Keratinocyte (primary cell): ENCODE measurements around the gene DCST1. TPM values are rescaled to one million over a fixed set of nuclear protein-coding genes. Genes with fewer than 3 reads are reported as not detected.

ENCODE experiments used
- DNase-seq: peaks from one replicate; pipeline ENCODE4 v3.0.0-alpha.2; 2011; ENCODE audit warnings: low read depth, missing footprints, low spot score
- FAIRE-seq: peaks from 2 replicates; lab custom pipeline; 2011; peaks lifted over from hg19 to GRCh38; lab: Jason Lieb, UNC
- H2AFZ ChIP-seq: 2 replicates; pipeline ENCODE4 v1.6.0; 2012; ENCODE audit warnings: low read length, control low read depth, inconsistent platforms; ENCODE audit not compliant: control insufficient read depth
- H3K27ac ChIP-seq: 2 replicates; pipeline ENCODE4 v1.5.1; 2011; ENCODE audit warnings: low read length; ENCODE audit not compliant: control insufficient read depth, insufficient read depth
- H3K27me3 ChIP-seq: 3 replicates; pipeline ENCODE4 v1.6.0; 2011; ENCODE audit warnings: low read length; ENCODE audit not compliant: control insufficient read depth, insufficient read depth; ENCODE audit errors: extremely low read depth
- H3K36me3 ChIP-seq, 2 experiments: 2 replicates in 1 of 2; 3 replicates in 1 of 2; pipeline ENCODE4 v1.5.1; 2011; ENCODE audit warnings: low read length in 2 of 2, mild to moderate bottlenecking in 1 of 2; ENCODE audit not compliant: control insufficient read depth in 2 of 2, insufficient read depth in 2 of 2; ENCODE audit errors: extremely low read depth in 1 of 2
- H3K4me1 ChIP-seq: 3 replicates; pipeline ENCODE4 v1.5.1; 2011; ENCODE audit warnings: low read length; ENCODE audit not compliant: control insufficient read depth, insufficient read depth; ENCODE audit errors: extremely low read depth
- H3K4me2 ChIP-seq: 3 replicates; pipeline ENCODE4 v1.6.0; 2011; ENCODE audit warnings: low read depth, low read length; ENCODE audit not compliant: control insufficient read depth, insufficient read depth; ENCODE audit errors: extremely low read depth
- H3K4me3 ChIP-seq, 3 experiments: fragments of 200-600 bp in 1 of 3; sonication (generic) in 1 of 3; 2 replicates in 2 of 3; 3 replicates in 1 of 3; pipeline ENCODE4 v1.5.1; 2011 to 2016; ENCODE audit warnings: low read length in 3 of 3, mild to moderate bottlenecking in 3 of 3, control low read depth in 2 of 3, inconsistent platforms in 1 of 3, low read depth in 1 of 3, mixed read lengths in 1 of 3, mixed run types in 1 of 3, moderate library complexity in 1 of 3; ENCODE audit not compliant: control insufficient read depth in 2 of 3, insufficient read depth in 2 of 3; ENCODE audit errors: extremely low read depth in 1 of 3
- H3K79me2 ChIP-seq: 2 replicates; pipeline ENCODE4 v1.6.0; 2012; ENCODE audit warnings: low read length; ENCODE audit not compliant: control insufficient read depth, insufficient read depth
- H3K9ac ChIP-seq: 3 replicates; pipeline ENCODE4 v1.6.0; 2011; ENCODE audit warnings: low read length; ENCODE audit not compliant: control insufficient read depth, insufficient read depth; ENCODE audit errors: extremely low read depth
- H3K9me1 ChIP-seq: 3 replicates; pipeline ENCODE4 v1.6.0; 2011; ENCODE audit warnings: low read length; ENCODE audit not compliant: control insufficient read depth, insufficient read depth; ENCODE audit errors: extremely low read depth
- H3K9me3 ChIP-seq: 2 replicates; pipeline ENCODE4 v1.5.1; 2012; ENCODE audit warnings: low read depth, low read length; ENCODE audit not compliant: control insufficient read depth
- H4K20me1 ChIP-seq: 3 replicates; pipeline ENCODE4 v1.6.0; 2011; ENCODE audit warnings: low read length; ENCODE audit not compliant: control insufficient read depth, insufficient read depth; ENCODE audit errors: extremely low read depth
- EZH2 ChIP-seq: IDR thresholded peaks from one replicate; pipeline ENCODE4 v1.6.1; 2012; ENCODE audit warnings: inconsistent platforms, mild to moderate bottlenecking, low read length, moderate library complexity
- dilution Hi-C: fragments of 300-500 bp; cut with MboI; formaldehyde crosslinking; loops from one replicate; pipeline ENCODE4 v1.7.0; 2020; ENCODE audit warnings: low sequenced_read_pairs; ENCODE audit not compliant: extremely low pct_ligation_motif_present
- polyA plus RNA-seq, 5 experiments: library from polyadenylated mRNA; depleted of rRNA in 3 of 5; stranded (reverse) in 3 of 5; stranded (forward) in 1 of 5; unstranded in 1 of 5; fragments of >200 nt; gene quantifications; 1 replicate in 1 of 5; 2 replicates in 3 of 5; 3 replicates in 1 of 5; pipeline versions ENCODE4 v1.2.1 to v1.2.3, GENCODE V29; 2011 to 2012; ENCODE audit warnings: missing spikeins in 2 of 5, low read depth in 1 of 5, low replicate concordance in 1 of 5
- TF ChIP-seq, protein P1 (sequence below), 3 experiments: IDR thresholded peaks in 1 of 3; conservative IDR thresholded peaks in 1 of 3; optimal IDR thresholded peaks in 1 of 3; 2 replicates in 2 of 3; 3 replicates in 1 of 3; pipeline versions ENCODE3 to v1.5.1; 2011; ENCODE audit warnings: low read length in 3 of 3, mild to moderate bottlenecking in 3 of 3, moderate library complexity in 2 of 3, control low read depth in 1 of 3, inconsistent platforms in 1 of 3; ENCODE audit not compliant: insufficient read depth in 2 of 3; ENCODE audit errors: extremely low read depth in 1 of 3

Gene DCST1
- polyA plus RNA-seq, 1 donor (not counting 4 experiments of a cell fraction or from before 2014, with no cell fraction given), result not detected

DNA sequence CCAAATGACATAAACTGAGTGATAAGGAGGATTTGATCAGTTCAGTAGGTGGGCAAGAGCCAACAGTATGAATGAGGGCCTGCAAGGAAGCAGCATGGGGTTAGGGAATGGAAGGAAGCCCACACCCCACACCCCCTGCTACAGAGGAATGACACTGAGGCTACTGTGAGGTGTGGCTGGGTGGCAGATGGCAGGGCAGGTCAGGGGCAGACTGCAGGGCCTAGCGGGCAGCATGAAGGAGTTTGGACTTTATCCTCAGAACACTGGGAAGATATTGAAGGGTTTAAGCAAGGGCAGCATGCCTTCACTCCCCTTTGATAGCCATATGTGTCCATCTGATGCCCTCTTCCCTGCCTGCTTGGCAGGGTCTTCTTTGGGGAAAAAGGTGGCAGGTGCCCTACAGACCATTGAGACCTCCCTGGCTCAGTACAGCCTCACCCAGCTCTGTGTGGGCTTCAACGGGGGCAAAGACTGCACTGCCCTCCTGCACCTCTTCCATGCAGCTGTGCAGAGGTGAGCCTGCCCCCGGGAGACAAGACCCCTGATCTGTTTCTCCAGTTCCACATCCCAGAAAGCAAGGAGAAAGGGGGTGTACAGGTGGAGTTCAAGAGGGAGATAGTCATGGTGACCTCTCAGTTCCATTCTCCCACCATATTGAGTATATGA is 44.3 kb upstream of the DCST1 start:
- no peak overlapping the region for H3K9ac ChIP-seq
- H3K36me3 ChIP-seq, result peaks cover 23 to 28% of the 10 kb centered on the region in 2 experiments
- no peak overlapping the region for H3K4me2 ChIP-seq
- H3K79me2 ChIP-seq, result peaks cover 28% of the 10 kb centered on the region
- H3K4me3 ChIP-seq, result no peak overlapping the region
- no peaks in the 10 kb centered on the region for H3K9me3 ChIP-seq
- DNase-seq (no peak), FAIRE-seq (no peak)
- no peak overlapping the region for H2AFZ ChIP-seq
- H3K4me1 ChIP-seq, result peaks cover 5% of the 10 kb centered on the region
- dilution Hi-C loops, result no loop called here
- TF ChIP-seq EZH2, result no peak
- TF ChIP-seq, protein P1, sequence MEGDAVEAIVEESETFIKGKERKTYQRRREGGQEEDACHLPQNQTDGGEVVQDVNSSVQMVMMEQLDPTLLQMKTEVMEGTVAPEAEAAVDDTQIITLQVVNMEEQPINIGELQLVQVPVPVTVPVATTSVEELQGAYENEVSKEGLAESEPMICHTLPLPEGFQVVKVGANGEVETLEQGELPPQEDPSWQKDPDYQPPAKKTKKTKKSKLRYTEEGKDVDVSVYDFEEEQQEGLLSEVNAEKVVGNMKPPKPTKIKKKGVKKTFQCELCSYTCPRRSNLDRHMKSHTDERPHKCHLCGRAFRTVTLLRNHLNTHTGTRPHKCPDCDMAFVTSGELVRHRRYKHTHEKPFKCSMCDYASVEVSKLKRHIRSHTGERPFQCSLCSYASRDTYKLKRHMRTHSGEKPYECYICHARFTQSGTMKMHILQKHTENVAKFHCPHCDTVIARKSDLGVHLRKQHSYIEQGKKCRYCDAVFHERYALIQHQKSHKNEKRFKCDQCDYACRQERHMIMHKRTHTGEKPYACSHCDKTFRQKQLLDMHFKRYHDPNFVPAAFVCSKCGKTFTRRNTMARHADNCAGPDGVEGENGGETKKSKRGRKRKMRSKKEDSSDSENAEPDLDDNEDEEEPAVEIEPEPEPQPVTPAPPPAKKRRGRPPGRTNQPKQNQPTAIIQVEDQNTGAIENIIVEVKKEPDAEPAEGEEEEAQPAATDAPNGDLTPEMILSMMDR (optimal IDR thresholded peaks at IDR 0.05 in 1 of 3, IDR thresholded peaks at IDR 0.05 in 1 of 3, conservative IDR thresholded peaks at IDR 0.05 in 1 of 3; ENCODE audit: extremely low read depth in 1 of 3, insufficient read depth in 2 of 3, low read length in 3 of 3), result no peak
- no peaks in the 10 kb centered on the region for H3K9me1 ChIP-seq
- H3K27ac ChIP-seq, result no peak overlapping the region
- H3K27me3 ChIP-seq, result no peaks in the 10 kb centered on the region
- peaks cover 3% of the 10 kb centered on the region for H4K20me1 ChIP-seq

DNA sequence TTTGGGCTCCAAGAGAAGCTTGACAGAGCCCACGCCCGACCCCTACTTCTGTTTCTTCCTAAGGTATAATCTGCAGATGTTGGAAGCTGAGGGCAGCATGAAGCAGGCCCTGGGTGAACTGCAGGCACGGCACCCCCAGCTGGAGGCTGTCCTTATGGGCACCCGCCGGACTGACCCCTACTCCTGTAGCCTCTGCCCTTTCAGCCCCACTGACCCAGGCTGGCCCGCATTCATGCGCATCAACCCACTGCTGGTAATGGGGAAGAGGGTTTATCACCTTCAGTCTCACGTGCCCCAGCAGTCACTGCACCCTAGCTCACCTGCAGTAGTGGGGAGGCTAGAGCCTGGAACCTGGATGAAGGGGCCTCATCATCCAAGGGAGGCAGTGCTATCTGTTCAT is 43.3 kb upstream of the DCST1 start:
- Histone ChIP-seq H3K4me1 (no peaks in the 10 kb centered on the region), H3K36me3 (peaks cover 23 to 26% of the 10 kb centered on the region in 2 experiments), H3K9me1 (no peaks in the 10 kb centered on the region), H3K79me2 (peaks cover 23% of the 10 kb centered on the region), H3K9me3 (no peaks in the 10 kb centered on the region), H3K27ac (no peak overlapping the region), H4K20me1 (peaks cover 3% of the 10 kb centered on the region), H3K27me3 (no peaks in the 10 kb centered on the region), H3K4me2 (no peak overlapping the region), H3K9ac (no peak overlapping the region), H3K4me3 (no peak overlapping the region), H2AFZ (no peak overlapping the region)
- FAIRE-seq (no peak), DNase-seq (no peak)
- TF ChIP-seq, protein P1 (optimal IDR thresholded peaks at IDR 0.05 in 1 of 3, IDR thresholded peaks at IDR 0.05 in 1 of 3, conservative IDR thresholded peaks at IDR 0.05 in 1 of 3; ENCODE audit: extremely low read depth in 1 of 3, insufficient read depth in 2 of 3, low read length in 3 of 3), result no peak
- TF ChIP-seq EZH2, result no peak
- dilution Hi-C loops, result no loop called here
